Measurements from ENCODE around the gene AADAT.

- TF ChIP-seq CTCF (IDR thresholded peaks at IDR 0.05) (no peak), POLR2A (IDR thresholded peaks at IDR 0.05) (no peak), POLR2AphosphoS5 (IDR thresholded peaks at IDR 0.05) (no peak)
Observed at GRCh38 chr4:170059421-170059820, 30.3 kb downstream of the AADAT start.
